ENCODE data around the gene IMP3.
A peak's percentile ranks its signal among the peaks of the same experiment; 100 is the strongest.
"Not testable (repeated sequence)": the region's sequence is repeated elsewhere in the genome, so short reads cannot be mapped to it uniquely, and the experiment has no call there.

Gene IMP3, protein sequence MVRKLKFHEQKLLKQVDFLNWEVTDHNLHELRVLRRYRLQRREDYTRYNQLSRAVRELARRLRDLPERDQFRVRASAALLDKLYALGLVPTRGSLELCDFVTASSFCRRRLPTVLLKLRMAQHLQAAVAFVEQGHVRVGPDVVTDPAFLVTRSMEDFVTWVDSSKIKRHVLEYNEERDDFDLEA

DNA sequence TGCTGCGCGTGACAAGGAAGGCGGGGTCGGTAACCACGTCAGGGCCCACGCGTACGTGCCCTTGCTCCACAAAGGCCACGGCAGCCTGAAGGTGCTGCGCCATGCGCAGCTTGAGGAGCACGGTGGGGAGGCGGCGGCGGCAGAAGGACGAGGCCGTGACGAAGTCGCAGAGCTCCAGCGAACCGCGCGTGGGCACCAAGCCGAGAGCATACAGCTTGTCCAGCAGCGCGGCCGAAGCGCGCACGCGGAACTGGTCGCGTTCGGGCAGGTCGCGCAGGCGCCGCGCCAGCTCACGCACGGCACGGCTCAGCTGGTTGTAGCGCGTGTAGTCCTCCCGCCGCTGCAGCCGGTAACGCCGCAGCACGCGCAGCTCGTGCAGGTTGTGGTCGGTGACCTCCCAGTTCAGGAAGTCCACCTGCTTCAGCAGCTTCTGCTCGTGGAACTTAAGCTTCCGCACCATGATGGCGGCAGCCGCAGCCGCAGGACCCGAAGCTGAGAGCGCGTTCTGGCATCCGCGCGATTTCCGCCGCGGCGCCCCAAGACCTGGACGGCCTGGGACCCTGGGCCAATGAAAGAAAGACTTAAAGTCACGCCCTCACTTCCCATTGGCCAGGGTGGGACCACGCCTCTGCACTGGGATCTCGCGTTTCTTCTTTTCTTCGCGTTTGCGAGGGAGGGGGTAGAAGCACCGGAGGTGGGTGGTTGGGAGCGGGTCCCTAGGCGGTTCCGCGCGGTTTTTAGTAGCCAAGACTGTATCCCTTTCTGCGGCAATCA, at the start of gene IMP3:
Gene IMP3, minus strand, starts transcription at position 516 of the 774 bp plus-strand sequence. Its CDS starts 56 bp downstream, at position 460.
- peak; percentile 97 for DNase-seq

DNA sequence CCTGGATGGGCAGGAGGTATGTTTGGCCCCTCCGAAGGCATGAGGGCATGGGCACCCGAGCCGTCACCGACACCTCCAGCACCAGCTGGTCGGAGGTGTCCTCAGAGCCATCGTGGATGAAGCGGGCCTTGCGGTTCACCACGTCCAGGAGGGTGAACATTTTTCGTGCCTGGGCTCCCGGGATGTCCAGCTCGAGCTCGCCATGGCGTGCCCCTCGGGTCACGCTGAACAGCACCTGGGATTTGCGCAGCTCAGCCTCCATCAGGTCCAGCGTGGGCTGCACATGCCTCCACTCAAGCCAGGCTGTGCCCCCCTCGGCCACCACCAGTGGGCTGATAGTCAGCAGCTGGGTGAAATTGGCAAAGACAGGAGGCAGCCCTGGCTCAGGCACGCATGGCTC, 49.4 kb upstream of the IMP3 start:
- not testable (repeated sequence) for DNase-seq

DNA sequence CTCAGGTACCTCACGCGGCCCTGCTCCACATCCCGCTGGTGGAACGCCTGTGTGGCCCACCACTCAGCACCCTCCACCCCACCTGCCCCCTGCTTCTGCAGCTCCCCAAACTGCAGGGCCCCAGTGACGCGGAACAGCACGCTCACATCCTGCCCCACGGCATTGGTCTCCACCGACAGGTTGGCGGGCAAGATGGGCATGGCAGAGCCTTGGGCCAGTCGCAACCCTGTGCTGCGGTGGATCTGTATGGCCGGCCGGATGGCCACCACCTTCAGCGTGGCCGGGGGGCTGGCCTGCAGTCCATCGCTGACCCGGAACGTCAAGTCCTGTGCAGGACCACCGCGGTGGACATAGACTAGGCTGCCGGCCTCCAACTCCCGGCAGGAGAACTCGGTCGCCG, 48.8 kb upstream of the IMP3 start:
- DNase-seq = no peak

DNA sequence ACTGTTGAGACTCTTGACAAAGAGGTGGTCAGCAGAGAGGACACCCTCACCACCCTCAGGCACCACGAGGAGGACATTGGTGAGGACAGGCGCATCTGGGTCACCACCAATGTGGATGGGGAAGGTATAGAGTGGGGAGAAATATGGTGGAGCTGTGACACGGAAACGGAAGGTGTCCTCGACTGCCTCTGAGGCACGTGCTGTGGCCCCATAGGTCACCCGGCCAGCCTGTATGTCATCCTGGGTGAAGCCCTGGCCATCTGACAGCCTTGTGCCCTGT, 48.2 kb upstream of the IMP3 start:
- DNase-seq = no peak

DNA sequence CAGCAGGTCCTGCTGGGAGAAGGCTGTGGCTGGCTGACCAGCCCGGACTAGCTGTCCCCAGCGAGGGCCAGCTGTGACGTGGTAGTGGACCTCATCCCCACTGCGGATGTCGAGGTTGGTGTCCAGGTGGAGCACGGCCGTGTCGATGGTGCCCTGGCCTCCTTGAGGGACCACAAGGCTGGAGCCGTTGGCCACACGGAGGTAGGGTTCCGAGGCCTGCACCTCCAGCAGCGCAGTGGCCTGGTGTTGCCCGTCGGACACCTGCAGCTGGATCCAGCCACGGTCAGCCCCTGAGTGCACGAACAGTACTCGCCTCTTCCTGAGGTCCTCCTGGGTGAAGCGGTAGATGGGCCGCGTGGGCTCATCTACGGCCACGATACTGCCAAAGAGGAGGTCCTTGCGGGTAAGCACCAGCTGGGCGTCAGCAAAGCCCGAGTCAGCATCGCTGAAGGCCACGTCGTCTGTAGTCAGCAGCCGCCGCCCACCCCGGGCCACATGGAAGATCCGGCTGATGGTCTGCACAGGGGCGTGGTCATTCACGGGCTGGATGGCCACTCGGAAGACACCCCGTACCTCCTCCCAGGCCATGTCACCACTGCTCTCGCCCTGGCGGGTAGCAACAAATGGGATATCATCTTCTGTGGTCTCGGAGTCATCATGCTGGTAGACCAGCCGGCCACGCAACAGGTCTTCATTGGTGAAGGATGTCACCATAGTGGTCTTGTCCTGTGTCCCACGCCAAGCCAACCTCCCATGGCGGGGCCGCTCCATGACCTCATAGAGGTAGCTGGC, 47.7 kb upstream of the IMP3 start:
- DNase-seq = no peak

DNA sequence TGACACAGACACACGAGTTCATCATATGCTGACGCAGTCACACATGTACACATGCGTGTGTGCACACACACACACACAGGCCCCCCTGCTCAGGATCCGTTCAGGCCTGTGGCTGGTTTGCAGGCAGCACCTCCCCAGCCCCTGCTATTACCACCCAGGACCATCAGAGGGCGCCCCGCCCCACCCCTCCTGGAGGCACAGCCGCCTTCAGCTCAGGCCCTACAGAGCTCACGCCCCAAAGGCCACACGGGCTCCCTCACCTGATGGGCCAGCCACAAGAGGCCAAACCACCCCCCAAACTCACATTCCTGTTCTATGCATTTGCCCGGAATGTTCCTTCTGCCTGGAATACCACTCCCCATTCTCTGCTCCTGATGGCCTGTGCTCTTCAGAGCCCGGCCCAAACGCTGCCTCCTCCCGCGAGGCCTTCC, 46.2 kb upstream of the IMP3 start:
- DNase-seq = peak; percentile 55

DNA sequence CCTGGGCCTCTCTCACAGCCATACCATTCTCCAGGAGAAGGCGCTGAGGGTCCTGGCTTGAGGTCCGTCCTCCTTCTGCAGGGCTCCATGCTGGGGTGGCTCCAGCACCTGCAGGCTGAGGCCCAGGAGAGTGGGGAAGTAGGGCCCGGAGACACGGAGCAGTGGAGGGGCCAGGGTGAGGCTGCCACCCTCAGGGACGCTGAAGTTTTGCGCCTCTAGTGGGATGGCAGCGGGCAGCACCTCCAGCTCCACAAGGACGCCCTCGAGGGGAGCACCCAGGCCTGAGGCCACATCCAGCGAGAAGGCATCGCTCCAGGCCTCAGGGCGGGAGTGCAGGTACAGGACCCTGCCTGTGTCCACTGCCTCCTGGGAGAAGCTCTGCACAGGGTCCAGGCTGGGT, 45.2 kb upstream of the IMP3 start:
- no peak for DNase-seq

DNA sequence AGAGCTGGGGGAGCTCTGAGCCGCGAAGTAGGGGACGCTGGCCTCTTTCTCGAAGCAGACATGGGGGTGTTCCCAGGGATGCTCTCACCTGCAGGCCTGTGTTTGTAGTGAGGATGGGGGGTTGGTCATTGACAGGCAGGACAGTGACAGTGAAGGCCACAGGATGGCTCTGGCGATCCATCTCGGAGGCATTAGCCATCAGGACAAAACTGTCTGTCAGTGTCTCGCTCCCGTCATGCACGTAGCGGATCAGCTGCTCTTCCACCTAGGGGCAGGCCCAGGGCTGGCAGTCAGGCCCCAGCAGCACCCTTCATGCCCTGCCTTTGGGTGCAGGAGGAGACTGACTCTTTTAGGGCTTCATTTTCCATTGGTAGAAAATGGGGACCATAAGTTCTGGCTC, 44.6 kb upstream of the IMP3 start:
- DNase-seq = no peak

DNA sequence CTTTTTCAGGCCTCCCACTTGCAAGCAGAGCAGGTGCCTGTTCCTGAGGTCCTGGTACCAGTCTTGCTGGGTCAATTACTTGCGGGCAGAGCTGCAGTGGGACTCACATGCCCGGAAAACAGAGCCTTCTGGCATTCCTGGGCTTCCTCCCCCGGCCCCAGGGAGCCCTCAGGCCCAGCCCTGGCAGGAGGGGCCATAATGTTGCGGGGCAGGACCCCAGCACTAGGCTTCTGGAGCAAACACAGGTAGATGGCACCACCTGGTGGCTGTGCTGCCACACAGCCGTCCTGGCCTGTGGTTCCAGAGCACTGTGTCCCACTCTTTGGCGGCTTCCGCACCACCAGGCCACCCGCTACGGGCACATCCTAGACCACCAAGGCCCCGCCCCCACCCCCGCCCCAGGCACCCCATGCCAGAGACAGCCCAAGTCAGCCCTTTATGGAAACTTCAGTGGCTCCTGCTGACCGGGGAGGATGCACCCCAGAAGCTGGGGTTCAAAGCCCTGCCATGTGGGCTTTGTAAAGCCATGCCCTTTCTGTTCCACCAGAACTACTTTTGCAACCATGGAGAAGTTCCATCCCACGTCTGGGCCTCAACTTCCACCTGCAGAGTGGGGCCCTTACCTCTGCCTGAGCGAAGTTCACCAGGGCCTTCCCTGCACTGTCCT, 43.8 kb upstream of the IMP3 start:
- DNase-seq = peak; percentile 52

DNA sequence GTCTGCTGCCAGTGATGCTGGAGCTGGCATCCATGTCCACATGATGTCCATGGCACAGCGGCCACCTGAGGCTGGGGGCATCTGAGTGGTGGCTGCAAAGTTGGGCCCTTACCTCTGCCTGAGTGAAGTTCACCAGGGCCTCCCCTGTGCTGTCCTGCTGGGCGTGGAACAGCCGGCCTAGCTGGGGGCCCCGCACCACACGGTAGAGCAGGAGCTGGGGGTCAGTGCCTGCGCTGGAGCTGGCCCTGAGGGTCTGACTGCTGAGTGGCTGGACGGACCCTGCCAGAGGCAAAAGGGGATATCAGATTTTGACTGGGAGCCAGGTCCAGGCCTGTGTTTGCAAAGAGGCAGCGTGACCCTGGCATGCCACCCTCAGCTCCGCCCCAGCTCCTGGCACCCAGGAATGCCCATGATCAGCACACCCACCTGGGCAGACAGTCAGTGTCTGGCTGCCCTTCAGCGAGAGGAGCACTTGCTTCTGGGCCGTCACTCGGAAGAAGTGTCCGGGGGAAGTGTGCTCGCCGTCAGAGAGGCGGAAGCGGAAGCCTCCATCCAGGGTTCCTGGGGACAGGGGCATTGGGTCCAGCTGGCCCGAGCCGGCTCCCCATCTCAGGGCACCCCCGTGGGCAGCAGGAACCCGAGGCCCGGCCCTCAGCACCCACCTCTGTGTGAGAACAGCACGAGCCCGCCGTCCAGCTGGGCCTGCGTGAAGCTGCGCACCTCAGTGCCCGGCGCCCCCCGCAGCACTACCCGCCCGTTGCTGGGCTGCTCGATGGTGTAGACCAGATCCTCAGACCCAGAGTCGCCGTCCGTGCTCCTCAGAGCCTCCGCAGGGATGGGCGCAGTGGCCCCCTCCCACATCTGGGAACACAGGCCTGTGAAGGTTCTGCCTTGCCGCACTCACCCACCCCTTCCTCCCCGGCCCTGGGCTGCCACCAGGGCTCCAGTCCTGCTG, 42.4 kb upstream of the IMP3 start:
- DNase-seq = no peak

DNA sequence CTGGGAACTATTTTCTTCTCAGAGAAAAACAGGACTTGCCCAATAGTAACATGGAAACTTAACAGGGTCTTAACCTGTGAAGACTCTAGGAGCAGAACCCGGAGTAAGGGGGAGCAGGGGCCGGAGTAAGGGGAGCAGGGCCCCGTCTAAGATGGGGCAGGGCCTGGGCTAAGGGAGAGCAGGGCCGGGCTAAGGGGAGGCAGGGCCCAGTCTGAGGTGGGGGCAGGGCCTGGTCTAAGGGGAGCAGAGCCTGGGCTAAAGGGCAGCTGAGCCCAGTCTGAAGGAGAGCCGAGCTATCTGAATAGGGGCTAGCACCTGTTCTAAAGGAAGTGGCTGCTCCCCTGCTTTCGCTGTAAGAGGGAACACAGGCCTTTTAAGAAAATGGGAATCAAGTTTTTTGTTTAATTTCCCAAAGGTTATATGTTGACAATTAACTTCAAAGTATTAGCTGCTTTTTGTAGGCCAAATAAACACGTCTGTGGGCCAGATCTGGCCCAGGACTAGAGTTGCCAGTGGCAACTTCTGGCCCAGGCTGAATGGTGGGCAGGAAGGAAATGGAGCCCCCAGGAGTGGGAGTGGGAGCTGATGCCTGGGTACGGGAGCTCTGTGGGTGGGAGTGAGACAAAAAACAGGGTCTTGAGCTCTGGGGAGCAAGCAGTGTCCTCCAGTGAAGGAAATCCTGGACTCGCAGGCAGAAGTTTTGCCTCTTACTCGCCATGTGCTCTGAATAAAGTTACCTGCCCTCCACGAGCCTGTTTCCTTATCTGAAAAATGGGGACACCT, 40.2 kb upstream of the IMP3 start:
- DNase-seq = no peak

DNA sequence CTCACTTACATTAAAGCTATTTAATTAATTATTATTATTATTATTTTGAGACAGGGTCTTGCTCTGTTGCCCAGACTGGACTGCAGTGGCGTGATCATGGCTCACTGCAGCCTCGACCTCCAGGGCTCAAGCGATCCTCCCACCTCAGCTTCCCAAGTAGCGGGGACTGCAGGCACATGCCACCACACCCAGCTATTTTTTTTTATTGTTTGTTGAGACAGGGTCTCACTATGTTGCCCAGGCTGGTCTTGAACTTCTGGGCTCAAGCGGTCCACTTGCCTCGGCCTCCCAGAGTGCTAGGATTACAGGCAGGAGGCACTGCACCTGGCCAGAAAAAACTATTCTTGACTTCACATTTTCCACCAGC, 38.3 kb upstream of the IMP3 start:
- DNase-seq = not testable (repeated sequence)

DNA sequence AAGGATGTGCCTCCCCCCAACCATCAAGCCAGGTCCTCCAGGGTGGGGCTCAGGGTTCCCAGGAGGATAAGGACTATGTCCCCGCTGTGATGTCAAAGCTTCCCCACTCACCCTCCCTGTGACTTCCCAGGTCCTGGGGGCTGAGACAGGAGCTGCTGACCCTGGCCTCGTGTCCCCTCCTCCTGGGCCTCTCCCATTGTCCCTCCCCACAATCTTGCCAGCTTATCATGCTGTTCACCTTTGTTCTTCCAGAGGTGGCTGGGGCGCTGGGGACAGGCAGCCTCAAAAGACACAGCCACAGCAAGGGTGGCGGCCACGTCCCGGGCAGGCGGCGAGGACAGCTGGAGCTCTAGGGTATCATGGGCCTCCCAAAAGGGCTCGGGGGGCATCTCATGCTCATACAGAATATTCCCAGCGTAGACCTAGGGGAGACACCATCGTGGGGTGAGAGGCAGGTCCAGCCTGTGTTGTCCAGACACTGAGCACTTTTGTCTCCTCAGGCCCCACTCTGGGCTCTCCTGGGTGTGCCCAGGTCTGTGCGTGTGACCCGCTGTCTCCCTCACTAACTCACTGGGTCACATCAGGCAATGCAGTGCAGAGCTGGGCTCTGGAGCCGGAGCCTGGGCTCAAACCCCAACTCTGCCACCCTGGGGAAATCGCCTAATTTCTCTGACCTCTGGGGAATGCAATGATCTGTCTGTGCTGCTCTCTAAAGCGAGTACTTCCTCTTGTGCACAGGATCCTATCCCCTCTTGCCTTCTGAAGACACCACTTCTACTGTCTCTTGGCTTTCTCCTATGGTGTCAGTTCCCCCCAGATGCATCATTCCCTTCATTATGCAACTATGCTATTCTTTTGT, 37.7 kb upstream of the IMP3 start:
- no peak for DNase-seq

DNA sequence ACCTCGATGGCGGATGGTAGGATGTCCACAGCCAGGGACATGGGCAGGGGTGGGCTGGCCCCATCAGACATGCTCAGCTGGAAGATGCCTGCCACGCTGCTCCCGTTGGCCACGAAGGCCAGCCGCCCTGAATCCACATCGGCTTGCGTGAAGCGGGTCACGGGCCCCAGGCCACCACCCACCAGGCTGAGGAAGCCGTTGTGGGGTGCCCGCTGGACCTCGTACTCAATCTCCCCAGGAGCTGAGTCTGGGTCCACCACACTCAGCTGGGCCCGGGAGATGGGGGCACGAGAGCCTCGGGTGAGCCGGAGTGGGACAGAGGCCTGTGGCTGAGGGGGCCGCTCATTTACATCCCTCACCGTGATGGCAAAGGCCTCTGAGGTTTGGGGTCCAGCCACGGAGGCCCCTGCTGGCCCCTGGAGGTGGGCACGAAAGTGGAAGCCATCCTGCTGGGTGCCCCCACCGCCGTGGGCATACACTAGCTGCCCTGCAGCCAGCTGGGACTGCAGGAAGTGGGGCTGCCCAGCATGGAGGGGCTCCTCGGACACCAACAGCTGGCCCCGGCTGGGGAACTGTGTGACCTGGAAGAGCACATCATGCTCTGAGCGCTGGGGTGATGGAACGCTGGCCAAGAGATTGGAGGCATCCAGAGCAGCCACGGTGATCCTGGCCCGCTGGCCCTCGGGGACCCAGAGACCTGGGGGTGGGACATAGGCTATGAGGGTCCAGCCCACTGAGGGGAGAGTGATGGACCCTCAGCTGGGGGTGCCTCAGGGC, 36.9 kb upstream of the IMP3 start:
- DNase-seq = no peak

DNA sequence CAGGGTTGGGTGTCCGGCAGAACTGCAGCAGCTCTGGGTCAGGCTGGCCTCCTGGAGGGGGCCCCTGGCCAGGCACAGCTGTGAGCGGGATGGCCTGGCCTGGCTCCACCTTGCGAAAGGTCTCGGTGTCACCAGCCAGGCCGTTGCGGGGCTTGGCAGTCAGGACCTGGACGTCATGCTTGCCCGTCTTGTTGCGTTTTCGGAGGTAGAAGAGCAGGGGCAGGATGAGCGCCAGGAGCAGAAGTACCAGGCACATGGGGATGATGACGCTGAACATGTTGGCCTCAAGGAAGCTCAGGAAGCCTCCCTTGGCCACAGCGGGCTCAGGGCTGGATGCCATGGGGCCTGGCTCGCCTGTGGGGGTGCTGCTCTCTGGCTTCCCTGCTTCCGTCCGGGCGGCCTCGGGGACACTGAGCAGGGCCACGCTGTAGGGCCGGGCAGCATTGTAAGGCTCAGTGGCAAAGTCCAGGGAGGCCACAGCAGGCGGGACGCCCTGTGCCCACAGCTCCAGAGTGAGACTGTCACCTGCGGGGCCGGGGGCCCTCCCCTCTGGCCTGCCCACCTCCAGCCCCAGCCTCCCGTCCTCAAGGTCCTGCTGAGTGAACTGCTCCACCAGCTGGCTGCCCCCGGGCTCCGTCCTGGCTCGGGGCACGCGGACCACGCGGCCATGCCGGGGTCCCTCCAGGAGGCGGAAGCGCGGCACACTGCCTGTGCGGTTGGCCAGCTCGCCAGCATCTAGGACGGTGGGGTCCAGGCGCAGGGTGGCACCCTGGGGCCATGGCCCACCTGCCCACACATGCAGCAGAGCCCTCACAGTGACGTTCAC, 35.8 kb upstream of the IMP3 start:
- no peak for DNase-seq

DNA sequence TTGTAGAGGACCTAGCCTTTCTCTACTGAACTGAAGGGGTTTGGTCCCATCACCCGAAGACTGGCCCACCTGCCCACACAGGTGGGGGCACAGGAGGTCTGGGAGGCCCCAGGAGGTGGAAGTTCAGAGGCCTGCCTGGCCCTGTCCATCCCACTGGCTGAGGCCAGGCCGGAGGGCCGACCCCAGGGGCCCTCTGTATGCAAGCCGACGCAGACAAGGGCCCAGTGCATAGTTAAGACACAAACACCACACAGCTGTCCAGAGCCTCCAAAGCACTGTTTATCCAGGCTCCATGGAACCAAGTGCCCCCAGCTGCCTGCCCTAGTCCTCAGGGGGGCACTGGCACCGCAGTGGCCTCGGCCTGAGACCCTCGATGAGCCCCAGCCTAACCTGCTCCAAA, 34.3 kb upstream of the IMP3 start:
- no peak for DNase-seq

DNA sequence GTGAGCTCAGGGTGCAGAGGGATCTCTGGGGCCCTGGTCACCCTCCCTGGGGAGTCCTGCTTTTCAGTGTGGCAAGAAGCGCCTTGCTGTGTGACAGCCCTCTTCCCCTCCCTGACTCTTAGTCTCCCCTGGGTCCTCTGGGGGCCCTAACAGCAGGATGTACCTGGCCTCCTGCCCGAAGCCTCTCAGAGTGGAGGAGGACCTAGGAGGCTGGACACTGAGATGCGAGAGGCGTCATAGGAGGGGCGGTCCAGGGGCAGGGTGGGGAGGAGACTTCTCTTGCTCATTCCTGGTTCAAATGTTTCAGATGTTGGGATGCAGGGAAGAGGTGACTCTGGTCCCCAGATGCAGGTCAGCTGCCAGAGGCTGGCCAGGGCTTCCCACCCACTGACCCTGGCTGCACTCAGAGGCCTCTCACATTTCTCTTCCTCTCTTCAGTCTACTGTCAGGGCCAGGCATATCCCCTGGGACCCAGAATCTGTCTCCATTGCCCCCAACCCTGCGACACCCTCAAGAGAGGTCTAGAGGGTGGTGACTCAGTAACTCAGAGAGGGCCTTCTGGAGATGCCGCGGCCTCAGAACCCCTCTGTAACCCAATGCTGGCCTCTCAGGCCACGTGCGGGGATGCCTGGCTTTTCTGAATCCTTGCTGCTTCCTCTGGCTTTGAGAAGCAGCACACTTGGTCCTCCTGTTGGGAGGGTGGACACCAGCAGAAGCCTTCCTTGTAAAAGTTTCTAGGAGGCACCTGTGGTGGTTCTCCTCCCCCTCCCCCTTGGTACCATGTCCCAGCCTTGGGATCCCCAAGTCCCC, 33.6 kb upstream of the IMP3 start:
- peak; percentile 79 for DNase-seq
